B cell (primary cell): ENCODE results near the gene HPS1.

ENCODE experiments used
- CTCF ChIP-seq: fragments of 200-600 bp; IDR thresholded peaks from one replicate; pipeline ENCODE4 v1.8.0; 2022; ENCODE audit warnings: antibody characterized with exemption, mild to moderate bottlenecking
- EZH2 ChIP-seq: IDR thresholded peaks from 2 replicates; pipeline ENCODE4 v1.6.1; 2012; ENCODE audit warnings: borderline replicate concordance, low read depth, mild to moderate bottlenecking, moderate library complexity, low read length; ENCODE audit not compliant: insufficient read depth, poor library complexity, severe bottlenecking

GRCh38 chr10:98407744-98408241 lies 38.9 kb downstream of the HPS1 start:
- TF ChIP-seq CTCF (no peak), EZH2 (no peak)
